HG03432 (cell line): ENCODE data around the gene FBXO28.

Experiments
- ATAC-seq: cut with Tn5 transposase; IDR thresholded peaks from one replicate; pipeline ENCODE4 v1.9.1; 2021; ENCODE audit warnings: mild to moderate bottlenecking, moderate library complexity; ENCODE audit not compliant: unreplicated experiment

Gene FBXO28

DNA sequence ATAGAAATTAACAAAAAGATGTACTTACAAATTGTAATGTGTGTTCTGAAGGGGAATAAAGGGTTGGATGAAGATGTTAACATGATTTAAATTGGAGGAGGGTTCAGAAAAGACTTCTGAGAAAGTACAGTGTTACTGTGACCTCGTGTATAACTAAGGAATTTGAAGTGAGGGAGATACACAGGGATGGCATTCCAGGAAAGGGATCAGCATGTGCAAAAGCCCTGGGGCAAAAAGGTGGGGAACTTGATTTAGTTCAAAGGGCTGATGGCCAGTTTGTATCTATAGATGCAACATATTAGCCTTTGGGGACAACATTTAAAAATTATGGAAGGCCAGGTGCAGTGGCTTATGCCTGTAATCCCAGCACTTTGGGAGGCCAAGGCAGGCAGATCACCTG is 35.8 kb downstream of the FBXO28 start:
- no peak for ATAC-seq

DNA sequence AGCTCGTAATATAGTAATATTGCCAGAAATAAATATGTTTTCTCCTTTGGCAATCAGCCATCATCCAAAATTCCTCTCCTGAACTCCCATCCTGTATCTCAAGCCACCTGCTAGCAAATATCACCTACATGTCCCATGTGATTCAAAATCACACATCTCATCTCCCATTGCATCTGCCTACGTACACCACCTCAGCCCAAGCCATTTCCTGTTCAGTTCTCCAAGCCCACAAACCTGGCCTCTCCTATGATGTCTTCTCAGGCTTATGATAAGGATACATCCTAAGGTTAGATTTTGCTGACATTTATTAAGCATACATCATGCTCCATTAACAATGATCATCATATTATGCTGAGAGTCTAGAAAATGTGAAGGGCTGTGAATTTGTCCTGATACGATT is 37.2 kb downstream of the FBXO28 start:
- ATAC-seq: no peak

DNA sequence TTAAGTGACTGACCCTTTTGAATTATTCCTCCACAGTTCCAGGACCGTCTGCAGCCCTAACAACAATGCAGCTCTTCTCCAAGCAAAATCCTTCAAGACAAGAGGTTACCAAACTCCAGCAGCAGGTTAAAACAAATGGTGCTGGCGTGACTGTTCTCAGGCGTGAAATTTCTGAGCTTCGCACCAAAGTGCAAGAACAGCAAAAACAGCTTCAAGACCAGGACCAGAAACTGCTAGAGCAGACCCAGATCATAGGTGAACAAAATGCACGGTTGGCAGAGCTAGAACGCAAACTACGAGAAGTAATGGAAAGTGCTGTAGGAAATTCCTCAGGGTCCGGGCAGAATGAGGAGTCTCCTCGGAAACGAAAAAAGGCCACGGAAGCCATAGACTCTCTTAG is 43.4 kb downstream of the FBXO28 start:
- ATAC-seq: no peak

DNA sequence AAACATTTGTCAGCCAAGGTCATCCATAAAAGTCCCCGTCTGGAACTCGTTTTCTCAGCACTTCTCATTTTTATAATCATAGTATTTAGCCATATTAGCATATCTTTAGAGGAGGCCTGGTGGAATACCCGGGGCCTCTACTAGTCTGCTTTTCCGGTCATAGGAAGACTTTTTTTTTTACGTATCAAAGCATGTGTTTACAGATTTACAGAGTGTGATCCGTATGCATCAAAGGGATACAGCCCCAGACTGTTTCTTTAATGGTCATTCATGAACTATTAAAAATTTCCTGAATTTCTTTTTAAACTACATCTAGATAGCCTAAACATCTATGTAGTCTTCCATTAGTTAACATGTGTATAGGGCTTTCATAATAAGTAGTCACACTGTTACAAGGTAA is 45.6 kb downstream of the FBXO28 start:
- no peak for ATAC-seq

DNA sequence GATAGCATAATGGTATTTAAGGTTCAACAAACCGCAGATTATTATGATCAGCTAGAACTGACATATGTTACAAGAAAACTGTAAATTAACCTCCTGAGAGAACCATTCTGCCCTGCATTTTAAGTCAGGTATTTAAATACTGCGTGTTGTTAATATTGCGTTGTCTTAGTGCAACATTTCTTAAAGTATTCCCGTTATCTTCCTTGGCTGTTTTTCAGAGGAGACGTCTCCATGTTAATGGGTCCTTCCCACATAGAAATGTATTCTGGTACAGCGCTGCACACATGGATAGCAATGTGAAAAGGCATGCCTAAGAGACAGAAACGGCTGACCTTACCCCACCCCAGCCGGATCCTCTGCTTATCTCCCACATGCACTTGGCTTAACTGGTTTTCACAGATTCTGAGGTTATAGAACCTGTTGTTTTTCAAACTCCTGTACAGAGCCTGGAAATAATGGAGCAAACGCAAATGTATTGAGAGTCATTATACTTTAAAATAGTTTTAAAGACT is 46.3 kb downstream of the FBXO28 start:
- ATAC-seq: no peak

DNA sequence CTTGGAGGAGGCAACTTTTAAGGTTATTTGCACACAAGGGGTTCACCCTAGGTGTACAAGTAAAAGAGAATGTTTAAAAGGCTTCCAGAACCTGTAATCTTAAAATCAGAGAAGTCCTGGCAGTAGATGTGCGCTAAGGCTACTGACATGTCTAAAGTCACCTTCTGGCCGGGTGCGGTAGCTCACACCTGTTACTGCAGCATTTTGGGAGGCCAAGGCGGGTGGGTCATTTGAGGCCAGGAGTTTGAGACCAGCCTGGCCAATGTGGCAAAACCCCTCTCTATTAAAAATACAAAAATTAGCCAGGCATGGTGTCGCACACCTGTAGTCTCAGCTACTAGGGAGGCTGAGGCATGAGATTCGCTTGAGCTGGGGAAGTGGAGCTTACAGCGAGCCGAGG is 48.9 kb downstream of the FBXO28 start:
- ATAC-seq: no peak

DNA sequence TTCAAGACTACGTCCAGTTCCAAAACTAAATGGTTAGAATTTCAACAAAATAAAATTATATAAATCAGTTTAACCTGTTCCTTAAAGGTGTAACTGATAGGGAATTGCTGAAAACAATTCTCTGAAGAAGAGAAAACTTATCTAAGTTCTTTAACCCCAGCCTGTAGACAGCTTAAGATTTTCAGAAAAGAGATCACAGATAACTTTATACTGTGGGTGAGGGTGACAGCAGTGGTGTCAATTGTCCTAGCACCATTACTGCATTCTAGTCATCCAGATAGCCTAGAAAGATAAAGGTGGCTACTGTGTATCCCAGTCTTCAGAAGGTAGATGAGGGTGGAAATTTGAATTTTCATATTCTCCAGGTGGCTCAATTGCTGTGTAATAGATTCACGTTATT is 49.4 kb downstream of the FBXO28 start:
- no peak for ATAC-seq

DNA sequence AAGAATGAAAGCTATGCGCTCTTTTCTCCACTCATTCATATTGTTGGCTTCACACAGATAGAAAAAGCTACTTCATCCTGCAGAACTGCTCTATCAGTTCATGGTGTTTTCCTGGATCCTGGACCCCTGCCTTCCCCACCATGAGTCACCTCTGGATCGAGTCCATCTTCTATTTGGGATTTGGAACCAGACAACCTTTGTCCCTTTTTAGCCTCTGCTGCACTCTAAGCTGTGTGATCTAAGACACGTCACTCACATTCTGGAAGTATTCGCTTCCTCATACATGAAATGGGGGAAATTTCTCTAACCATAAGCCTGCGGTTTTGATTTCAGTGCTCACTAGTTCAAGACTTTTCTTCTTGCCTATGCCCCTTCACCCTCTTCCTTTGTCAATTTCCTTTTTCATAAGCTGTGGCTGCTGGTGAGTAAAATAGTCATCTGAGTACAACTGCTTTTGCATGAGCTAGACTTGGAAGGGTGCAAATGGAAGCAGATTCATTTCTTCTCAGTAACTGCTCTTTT is 55.0 kb downstream of the FBXO28 start:
- ATAC-seq: peak; percentile 95

DNA sequence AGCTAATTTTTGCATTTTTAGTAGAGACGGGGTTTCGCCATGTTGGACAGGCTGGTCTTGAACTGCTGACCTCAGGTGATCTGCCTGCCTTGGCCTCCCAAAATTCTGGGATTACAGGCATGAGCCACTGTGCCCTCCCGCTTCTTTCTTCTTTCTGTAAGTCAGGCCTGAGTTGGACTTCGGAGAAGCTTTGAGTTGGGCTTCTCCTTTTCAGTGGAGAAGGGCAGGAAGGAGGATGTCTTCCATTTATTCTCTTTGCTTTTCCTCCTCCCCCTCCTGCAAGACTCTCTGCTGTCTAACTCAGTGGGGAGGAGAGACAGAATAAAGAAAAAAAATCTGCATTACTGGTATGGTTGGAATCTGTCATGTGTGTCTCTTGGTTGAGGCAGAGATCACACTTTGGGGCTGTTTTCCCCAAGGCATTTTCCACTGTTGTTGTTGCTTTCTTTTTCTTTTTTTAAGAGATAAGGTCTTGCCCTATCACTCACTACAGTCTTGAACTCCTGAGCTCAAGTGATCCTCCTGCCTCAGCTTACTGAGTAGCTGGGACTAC is 55.9 kb downstream of the FBXO28 start:
- ATAC-seq: no peak

DNA sequence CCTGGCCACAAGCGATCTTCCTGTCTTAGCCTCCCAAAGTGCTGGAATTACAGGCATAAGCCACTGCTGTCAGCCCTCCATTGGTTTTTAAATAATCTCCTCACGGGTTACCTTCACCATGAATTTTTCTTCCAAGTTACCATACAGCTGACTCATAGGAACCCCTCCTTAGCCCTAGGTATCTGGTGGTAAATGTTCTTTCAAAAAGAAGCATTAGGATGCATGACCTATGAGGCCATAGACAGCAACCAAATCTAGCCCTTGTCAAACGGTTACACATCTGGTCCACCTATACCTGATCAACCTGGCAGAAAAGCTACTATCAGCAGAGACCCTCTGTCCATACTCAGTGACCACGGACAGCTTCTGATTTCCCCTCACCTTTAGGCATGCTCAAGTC is 56.4 kb downstream of the FBXO28 start:
- no peak for ATAC-seq

DNA sequence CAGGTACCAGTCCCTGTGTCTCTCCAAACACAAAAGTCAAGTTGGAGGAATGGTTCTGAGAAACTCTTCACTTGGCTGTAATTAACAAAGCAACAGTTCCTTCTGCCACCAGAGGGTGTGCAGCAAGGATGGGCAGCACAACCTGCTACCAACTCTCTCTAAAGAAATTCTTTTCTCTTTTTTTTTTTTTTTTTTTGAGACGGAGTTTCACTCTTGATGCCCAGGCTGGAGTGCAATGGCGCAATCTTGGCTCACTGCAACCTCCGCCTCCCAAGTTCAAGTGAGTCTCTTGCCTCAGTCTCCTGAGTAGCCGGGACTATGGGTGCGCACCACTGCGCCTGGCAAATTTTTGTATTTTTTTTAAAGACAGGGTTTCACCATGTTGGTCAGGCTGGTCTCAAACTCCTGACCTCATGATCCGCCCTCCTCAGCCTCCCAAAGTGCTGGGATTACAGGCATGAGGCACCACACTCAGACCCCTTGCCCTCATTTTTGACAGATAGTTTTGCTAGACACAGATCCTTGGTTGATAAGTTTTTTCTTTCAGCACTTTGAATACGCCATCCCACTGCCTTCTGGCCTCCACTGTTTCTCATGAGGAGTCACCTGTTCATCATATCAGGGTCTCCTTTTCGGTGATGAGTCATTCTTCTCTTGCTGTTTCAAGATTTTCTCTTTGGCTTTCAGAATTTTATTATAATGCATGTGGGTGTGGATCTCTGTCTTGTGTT is 57.0 kb downstream of the FBXO28 start:
- ATAC-seq: no peak

DNA sequence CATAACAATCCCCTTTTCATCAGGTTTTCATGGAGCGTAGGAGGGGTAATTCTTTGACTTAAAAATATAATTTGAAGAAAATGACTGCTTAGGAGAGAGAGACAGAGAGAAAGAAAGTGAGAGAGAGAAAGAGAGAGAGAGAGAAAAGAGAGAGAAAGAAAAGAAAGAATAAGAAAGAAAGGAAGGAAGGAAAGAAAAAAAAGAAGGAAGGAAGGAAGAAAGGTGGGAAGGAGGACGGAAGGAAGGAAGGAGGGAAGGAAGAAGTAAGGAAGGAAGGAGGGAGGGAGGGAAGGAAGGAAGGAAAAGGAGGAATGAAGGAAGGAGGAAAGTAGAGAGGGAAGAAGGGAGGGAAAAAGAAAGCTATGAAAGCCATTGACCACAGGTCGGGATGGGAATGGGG is 58.3 kb downstream of the FBXO28 start:
- no peak for ATAC-seq

DNA sequence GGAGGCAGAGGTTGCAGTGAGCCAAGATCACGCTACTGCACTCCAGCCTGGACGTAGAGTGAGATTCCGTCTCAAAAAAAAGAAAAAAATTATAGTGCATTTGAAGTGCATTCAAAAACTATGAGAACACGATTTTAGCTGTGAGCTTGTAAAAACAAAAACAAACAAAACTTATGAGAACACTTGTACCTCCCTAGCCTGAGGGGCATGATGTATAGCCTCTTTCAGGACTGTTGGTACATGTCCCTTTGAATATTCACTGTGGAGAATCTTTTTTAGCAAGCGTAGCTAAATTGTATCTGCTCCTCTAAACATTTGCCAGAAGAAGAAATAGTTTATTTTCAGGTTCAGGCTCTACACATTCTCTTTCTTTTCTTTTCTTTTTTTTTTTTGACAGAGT is 59.6 kb downstream of the FBXO28 start:
- ATAC-seq: no peak

DNA sequence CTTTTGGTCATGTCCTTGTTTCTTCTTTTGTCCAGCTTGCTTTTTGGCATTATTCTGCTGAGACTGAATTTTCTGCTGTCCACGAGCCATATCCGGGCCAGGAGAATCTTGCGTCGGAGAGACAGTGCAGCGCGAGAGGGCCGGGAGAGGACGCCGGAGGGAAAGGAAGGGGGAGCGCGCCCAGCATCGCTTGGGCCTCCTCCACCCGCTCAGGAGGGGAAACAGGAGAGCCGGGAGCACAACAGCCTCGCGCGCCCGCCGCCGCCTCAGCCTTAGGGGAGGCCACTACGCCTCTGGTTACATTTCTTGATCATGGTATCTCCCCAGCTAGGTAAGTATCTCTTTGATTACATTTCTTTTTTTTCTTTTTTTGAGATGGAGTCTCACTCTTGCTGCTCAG is 61.7 kb downstream of the FBXO28 start:
- no peak for ATAC-seq

DNA sequence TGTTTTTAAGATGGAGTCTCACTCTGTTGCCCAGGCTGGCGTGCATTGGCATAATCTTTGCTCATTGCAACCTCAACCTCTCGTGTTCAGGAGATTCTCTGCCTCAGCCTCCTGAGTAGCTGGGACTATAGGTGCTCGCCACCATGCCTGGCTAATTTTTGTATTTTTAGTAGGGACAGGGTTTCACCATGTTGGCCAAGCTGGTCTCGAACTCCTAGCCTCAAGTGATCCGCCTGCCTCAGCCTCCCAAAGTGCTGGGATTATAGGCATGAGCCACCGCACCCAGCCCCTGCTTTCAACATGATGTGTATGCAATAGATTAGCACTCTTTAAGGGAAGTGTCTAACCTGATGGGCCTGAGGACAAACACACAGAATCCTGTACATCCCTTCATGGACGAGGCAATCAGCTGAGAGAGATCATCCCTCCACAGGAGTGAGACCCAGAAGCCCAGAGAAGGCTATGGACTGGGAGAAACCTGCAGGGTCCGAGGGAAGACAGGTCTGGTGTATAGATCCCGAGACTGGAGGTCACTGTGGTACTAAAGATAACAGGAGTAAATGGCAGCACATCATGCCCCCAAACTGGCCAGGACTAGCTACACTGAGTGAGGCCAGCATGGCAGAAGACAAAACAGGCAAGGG is 63.6 kb downstream of the FBXO28 start:
- ATAC-seq: no peak

DNA sequence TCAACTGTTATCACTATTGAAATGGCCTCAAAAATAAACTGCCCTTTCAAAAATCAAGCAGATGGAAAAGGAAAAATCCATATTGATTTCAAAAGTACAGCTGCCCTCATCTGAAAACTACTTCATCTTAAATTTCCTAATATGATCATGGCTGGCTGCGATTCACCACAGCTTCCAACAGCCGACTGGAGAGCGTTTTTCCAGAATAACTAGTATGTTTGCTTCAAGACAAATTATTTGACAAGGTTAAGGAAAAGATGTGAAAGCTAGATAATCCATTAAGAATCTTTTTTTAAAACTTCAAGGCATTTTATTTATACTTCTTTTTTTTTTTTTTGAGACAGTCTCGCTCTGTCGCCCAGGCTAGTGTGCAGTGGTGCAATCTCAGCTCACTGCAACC is 65.0 kb downstream of the FBXO28 start:
- ATAC-seq: no peak

DNA sequence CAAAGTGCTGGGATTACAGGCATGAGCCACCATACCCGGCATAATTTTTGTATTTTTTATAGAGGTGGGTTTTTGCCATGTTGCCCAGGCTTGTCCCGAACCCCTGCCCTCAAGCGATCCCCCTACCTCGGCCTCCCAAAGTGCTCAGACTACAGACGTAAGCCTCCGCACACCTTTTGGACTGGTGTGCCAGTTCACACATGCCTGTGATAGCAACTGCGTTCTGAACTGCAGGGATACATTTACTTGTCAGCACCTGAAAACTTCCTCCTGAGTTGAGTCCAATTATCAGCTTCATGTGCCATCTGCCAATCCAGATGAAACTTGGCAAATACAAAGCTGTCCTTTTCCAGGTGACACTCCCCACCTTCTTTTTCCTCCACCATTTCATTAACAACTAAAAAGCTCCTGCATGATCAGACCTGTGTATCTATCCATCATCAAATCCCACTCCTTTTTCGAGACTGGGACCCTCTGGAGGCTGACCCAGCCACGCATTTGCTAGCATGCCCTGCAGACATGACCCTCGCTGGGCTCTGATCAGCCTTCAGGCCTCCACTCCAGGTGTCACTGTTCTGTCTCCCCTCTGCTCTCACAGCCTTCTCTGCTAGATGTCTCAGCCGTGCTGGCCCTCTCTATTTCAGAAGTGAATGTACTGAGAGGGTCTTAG is 67.0 kb downstream of the FBXO28 start:
- no peak for ATAC-seq

DNA sequence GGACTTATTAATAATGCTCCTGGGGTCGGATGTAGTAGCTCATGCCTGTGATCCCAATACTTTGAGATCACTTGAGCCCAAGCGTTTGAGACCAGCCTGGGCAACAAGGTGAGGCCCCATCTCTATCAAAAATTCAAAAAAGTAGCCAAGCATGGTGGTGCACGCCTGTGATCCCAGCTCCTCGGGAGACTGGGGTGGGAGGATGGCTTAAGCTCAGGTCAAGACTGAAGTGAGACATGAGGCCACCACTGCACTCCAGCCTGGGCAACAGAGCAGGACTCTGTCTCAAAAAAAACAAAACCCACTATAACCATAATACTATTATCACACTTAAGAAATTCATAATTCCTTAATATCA is 67.5 kb downstream of the FBXO28 start:
- ATAC-seq: no peak

DNA sequence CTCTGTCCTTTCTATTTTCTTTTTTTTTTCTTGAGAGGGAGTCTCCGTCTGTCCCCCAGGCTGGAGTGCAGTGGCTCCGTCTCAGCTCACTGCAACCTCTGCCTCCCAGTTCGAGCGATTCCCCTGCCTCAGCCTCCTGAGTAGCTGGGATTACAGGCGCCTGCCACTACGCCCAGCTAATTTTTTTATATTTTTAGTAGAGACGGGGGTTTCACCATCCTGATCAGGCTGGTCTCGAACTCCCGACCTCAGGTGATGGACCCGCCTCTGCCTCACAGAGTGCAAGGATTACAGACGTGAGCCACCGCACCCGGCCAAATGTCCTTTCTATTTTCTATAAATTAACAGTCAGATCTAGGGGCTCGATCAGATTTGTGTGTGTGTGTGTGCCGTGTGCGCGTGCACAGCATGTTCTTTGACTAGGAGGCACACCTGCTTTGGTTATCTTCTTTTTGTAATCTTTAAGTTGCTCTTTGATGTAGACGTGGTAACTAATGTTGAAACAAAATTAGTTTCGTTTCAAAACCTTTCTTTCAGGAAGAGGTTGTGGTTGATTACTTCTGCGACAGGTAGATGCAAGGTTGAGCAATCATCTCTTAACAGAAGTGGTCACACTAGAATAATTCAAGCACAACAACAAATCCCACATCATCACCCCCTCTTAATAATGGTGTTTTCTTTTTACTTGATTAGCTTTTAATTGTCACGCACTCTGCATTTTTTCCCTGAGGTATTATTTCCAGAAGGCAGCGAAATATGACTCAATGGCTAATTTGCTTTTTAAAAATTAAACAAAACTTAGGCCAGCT is 68.3 kb downstream of the FBXO28 start:
- peak; percentile 48 for ATAC-seq

DNA sequence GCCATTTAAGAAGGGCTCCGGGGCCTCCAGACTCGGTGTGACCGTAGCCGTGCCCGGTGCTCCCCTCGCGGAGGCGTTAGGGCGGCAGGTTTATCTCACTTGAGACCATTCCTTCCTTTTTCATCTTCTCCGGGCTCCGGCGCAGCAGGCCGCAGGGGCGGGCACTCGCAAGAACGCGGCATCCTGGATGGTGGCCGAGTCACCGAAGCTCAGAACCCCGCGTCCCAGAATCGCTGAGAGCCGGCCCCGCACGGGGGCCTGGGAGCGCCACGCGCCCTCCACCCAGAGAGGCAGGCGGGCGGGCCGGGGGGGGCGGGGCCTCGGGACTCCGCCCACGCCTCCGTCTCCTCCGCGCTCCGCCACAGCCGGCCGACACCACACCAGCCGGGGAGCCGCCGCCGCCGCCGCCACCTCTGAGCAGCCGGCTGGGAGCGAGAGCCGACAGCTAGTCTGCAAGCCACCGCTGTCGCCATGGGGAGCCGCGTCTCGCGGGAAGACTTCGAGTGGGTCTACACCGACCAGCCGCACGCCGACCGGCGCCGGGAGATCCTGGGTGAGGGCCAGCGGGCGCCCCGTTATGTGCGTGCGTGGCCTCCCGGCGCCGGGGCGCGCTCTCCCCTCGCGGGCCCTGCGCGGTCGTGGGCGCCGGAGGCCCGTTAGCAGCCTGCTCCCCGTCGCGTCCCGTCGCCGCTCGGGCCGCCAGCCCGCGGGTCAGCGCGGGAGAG is 69.1 kb downstream of the FBXO28 start, which contains the start of gene DEGS1:
TSS of gene DEGS1 (plus strand) at position 375 of the 725 bp plus-strand sequence. CDS start at position 472, 97 bp downstream.
- ATAC-seq: peak; percentile 75
